ENCODE data around the gene CREB3L2.

The CREB3L2 gene

DNA sequence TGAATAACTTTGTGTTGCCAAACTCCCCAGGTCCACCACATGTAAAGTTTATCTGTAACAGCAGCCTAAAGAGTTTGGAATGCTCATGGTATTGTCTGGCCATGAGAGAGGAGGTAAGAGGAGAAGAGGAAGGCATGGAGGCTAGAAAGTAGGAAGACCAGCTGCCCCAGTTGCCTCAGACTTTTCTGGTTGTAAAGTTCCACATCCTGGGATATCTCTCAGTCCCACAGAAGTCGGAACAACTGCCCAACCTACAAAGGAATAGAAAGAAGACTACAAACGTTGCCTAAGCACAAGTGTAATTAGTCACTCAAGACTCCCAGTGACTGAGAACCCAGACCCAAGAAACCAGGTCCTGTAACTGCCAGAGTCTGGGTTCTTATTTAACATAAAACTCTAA lies 47.3 kb downstream of the CREB3L2 start:
- Histone ChIP-seq H3K4me1 (ENCODE audit: control insufficient read depth, insufficient read depth, low read length) (0 out of 2 replicates have a peak, but pooled peaks cover 4% of the 10 kb centered on the region), H3K4me3 (ENCODE audit: low read depth, low read length) (no peak overlapping the region), H3K36me3 (ENCODE audit: control insufficient read depth in 2 of 2, insufficient read depth in 1 of 2, low read length in 2 of 2) (peaks cover 0 to 3% of the 10 kb centered on the region in 2 experiments; a peak in 1 of 3 replicates), H3K9me3 (ENCODE audit: control insufficient read depth, insufficient read depth, low read depth, low read length) (no peaks in the 10 kb centered on the region), H3K27ac (ENCODE audit: extremely low read depth, low read depth, low read length) (no peak overlapping the region)
- TF ChIP-seq, protein P1, sequence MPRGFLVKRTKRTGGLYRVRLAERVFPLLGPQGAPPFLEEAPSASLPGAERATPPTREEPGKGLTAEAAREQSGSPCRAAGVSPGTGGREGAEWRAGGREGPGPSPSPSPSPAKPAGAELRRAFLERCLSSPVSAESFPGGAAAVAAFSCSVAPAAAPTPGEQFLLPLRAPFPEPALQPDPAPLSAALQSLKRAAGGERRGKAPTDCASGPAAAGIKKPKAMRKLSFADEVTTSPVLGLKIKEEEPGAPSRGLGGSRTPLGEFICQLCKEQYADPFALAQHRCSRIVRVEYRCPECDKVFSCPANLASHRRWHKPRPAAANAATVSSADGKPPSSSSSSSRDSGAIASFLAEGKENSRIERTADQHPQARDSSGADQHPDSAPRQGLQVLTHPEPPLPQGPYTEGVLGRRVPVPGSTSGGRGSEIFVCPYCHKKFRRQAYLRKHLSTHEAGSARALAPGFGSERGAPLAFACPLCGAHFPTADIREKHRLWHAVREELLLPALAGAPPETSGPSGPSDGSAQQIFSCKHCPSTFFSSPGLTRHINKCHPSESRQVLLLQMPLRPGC (tag by site-specific recombination; IDR thresholded peaks at IDR 0.05) = no peak
- TF ChIP-seq MYNN (tag by site-specific recombination; IDR thresholded peaks at IDR 0.05; ENCODE audit: borderline replicate concordance) = no peak
- no peak for TF ChIP-seq ZBTB26 (tag by site-specific recombination; optimal IDR thresholded peaks at IDR 0.05)
- no peak for TF ChIP-seq ZNF112 (tag by site-specific recombination; IDR thresholded peaks at IDR 0.05)
- no peak for TF ChIP-seq BCL6B (tag by site-specific recombination; IDR thresholded peaks at IDR 0.05)
- no peak for TF ChIP-seq ZNF561 (tag by site-specific recombination; IDR thresholded peaks at IDR 0.05; ENCODE audit: borderline replicate concordance)
- no peak for TF ChIP-seq ZFP69B (tag by site-specific recombination; IDR thresholded peaks at IDR 0.05)
- TF ChIP-seq ZNF701 (tag by site-specific recombination; IDR thresholded peaks at IDR 0.05) = no peak
- TF ChIP-seq ZNF677 (tag by site-specific recombination; IDR thresholded peaks at IDR 0.05) = no peak
- no peak for TF ChIP-seq ZNF148 (tag by site-specific recombination; IDR thresholded peaks at IDR 0.05; ENCODE audit: borderline replicate concordance)
- TF ChIP-seq ZNF37A (tag by site-specific recombination; IDR thresholded peaks at IDR 0.05) = no peak
- no peak for TF ChIP-seq BCL11B (tag by site-specific recombination; IDR thresholded peaks at IDR 0.05; ENCODE audit: low read depth)
- TF ChIP-seq ZNF133 (tag by site-specific recombination; IDR thresholded peaks at IDR 0.05) = no peak
- TF ChIP-seq ZNF585B (tag by site-specific recombination; IDR thresholded peaks at IDR 0.05) = no peak
- TF ChIP-seq, protein P2, sequence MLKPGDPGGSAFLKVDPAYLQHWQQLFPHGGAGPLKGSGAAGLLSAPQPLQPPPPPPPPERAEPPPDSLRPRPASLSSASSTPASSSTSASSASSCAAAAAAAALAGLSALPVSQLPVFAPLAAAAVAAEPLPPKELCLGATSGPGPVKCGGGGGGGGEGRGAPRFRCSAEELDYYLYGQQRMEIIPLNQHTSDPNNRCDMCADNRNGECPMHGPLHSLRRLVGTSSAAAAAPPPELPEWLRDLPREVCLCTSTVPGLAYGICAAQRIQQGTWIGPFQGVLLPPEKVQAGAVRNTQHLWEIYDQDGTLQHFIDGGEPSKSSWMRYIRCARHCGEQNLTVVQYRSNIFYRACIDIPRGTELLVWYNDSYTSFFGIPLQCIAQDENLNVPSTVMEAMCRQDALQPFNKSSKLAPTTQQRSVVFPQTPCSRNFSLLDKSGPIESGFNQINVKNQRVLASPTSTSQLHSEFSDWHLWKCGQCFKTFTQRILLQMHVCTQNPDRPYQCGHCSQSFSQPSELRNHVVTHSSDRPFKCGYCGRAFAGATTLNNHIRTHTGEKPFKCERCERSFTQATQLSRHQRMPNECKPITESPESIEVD (tag by site-specific recombination; IDR thresholded peaks at IDR 0.05) = no peak
- ChIA-PET CTCF (interaction anchor here (0.6 kb wide), 1 partner anchor 331 kb away, joined by 6 read pairs; no protein-coding TSS in a partner anchor), POLR2A (interaction anchor here (1.1 to 1.4 kb wide), 2 partner anchors 15 to 46 kb away, joined by 3 to 6 read pairs; no protein-coding TSS in a partner anchor)
